ENCODE results near the gene SYNGAP1.

SYNGAP1 gene

GRCh38 chr6:33490198-33490597 is 70.3 kb downstream of the SYNGAP1 start:
- in situ Hi-C loops (cut with HindIII; ENCODE audit: low pct_ligation_motif_present, low sequenced_read_pairs): no loop called here
- Histone ChIP-seq H3K4me3 (ENCODE audit: low read depth, low read length) (no peak overlapping the region), H3K36me3 (replicated peaks) (no peaks in the 10 kb centered on the region), H3K27me3 (replicated peaks) (peaks cover 3% of the 10 kb centered on the region), H3K27ac (no peak overlapping the region)
- no peak for DNase-seq
- TF ChIP-seq CTCF (IDR thresholded peaks at IDR 0.05; ENCODE audit: low read depth, low read length, missing control alignments): no peak

GRCh38 chr6:33490621-33491020 is 70.8 kb downstream of the SYNGAP1 start:
- no peak overlapping the region for H3K4me3 ChIP-seq (ENCODE audit: low read depth, low read length)
- TF ChIP-seq CTCF (IDR thresholded peaks at IDR 0.05; ENCODE audit: low read depth, low read length, missing control alignments): no peak

GRCh38 chr6:33492093-33492492 is 72.2 kb downstream of the SYNGAP1 start:
- Histone ChIP-seq H3K36me3 (replicated peaks) (no peaks in the 10 kb centered on the region), H3K27me3 (replicated peaks) (peaks cover 3% of the 10 kb centered on the region), H3K4me3 (ENCODE audit: low read depth, low read length) (no peak overlapping the region), H3K27ac (no peak overlapping the region)
- TF ChIP-seq CTCF (IDR thresholded peaks at IDR 0.05; ENCODE audit: low read depth, low read length, missing control alignments): no peak
- DNase-seq: no peak
- in situ Hi-C loops (cut with HindIII; ENCODE audit: low pct_ligation_motif_present, low sequenced_read_pairs): no loop called here

More at GRCh38 chr6:33490621-33491020, 70.8 kb downstream of the SYNGAP1 start:
- Histone ChIP-seq H3K27ac (no peak overlapping the region), H3K36me3 (replicated peaks) (no peaks in the 10 kb centered on the region), H3K27me3 (replicated peaks) (peaks cover 3% of the 10 kb centered on the region)
- in situ Hi-C loops (cut with HindIII; ENCODE audit: low pct_ligation_motif_present, low sequenced_read_pairs): no loop called here
- no peak for DNase-seq

GRCh38 chr6:33497157-33497556 is 77.3 kb downstream of the SYNGAP1 start:
- in situ Hi-C loops (cut with HindIII; ENCODE audit: low pct_ligation_motif_present, low sequenced_read_pairs): no loop called here
- no peak overlapping the region for H3K4me3 ChIP-seq (ENCODE audit: low read depth, low read length)
- no peaks in the 10 kb centered on the region for H3K27me3 ChIP-seq (replicated peaks)
- H3K36me3 ChIP-seq (replicated peaks): no peaks in the 10 kb centered on the region
- TF ChIP-seq CTCF (IDR thresholded peaks at IDR 0.05; ENCODE audit: low read depth, low read length, missing control alignments): no peak
- no peak overlapping the region for H3K27ac ChIP-seq
- no peak for DNase-seq

- H3K27ac ChIP-seq: no peak overlapping the region
- in situ Hi-C loops (cut with HindIII; ENCODE audit: low pct_ligation_motif_present, low sequenced_read_pairs): no loop called here
- H3K27me3 ChIP-seq (replicated peaks): no peaks in the 10 kb centered on the region
- DNase-seq: no peak
- no peak overlapping the region for H3K4me3 ChIP-seq (ENCODE audit: low read depth, low read length)
- TF ChIP-seq CTCF (IDR thresholded peaks at IDR 0.05; ENCODE audit: low read depth, low read length, missing control alignments): no peak
- H3K36me3 ChIP-seq (replicated peaks): no peaks in the 10 kb centered on the region
These were observed 82.6 kb downstream of the SYNGAP1 start for GRCh38 chr6:33502486-33502885.

GRCh38 chr6:33504486-33504885 is 84.6 kb downstream of the SYNGAP1 start:
- Histone ChIP-seq H3K36me3 (replicated peaks) (no peaks in the 10 kb centered on the region), H3K27me3 (replicated peaks) (no peaks in the 10 kb centered on the region), H3K27ac (no peak overlapping the region), H3K4me3 (ENCODE audit: low read depth, low read length) (no peak overlapping the region)
- in situ Hi-C loops (cut with HindIII; ENCODE audit: low pct_ligation_motif_present, low sequenced_read_pairs): no loop called here
- DNase-seq: no peak
- TF ChIP-seq CTCF (IDR thresholded peaks at IDR 0.05; ENCODE audit: low read depth, low read length, missing control alignments): no peak

Data from brain microvascular endothelial cell (primary cell).